Sigmoid colon (tissue), 4 donors: ENCODE measurements around the gene XPO1.

ENCODE experiments used
- CTCF ChIP-seq, 4 experiments: fragments of 450-650 bp in 3 of 4; fragments of 200-600 bp in 1 of 4; IDR thresholded peaks; one replicate each; pipeline ENCODE4 v1.5.1; 2016 to 2019; ENCODE audit warnings: antibody characterized with exemption in 4 of 4, mild to moderate bottlenecking in 3 of 4, moderate library complexity in 2 of 4
- EP300 ChIP-seq, 4 donors: sonication (generic); formaldehyde crosslinking; IDR thresholded peaks; one replicate each; pipeline ENCODE4 v1.6.1; 2017; ENCODE audit warnings: antibody characterized with exemption in 4 of 4

GRCh38 chr2:61470965-61471904, 66.9 kb downstream of the XPO1 start, which contains the start of gene USP34:
- TF ChIP-seq CTCF (IDR thresholded peaks at IDR 0.05) (no peak), EP300 (IDR thresholded peaks at IDR 0.05) (peak in 1 of 4 donors; percentile 12)
